Stimulated activated effector memory CD8-positive, alpha-beta T cell treated with anti-CD3 and anti-CD28 coated beads, Interleukin-12 subunit alpha, Interleukin-12 subunit beta, amount 100 ng/mL, for 72 hours (primary cell): ENCODE results near the gene SYPL1.

Experiments
- ATAC-seq: fragments of 150-1000 bp; cut with Tn5 transposase; 2 replicates; pipeline ENCODE4 v1.10.0; 2021
- DNase-seq, 2 donors: peaks; one replicate each; pipeline ENCODE4 v3.0.0; 2021 to 2022; ENCODE audit warnings: low spot score in 2 of 2
- H3K27ac Mint-ChIP-seq: one replicate; pipeline ENCODE4 v1.8.0; 2022; ENCODE audit warnings: mild to moderate bottlenecking, mixed read lengths
- H3K36me3 Mint-ChIP-seq: one replicate; pipeline ENCODE4 v1.8.0; 2022; ENCODE audit warnings: mild to moderate bottlenecking, mixed read lengths
- H3K4me1 Mint-ChIP-seq: one replicate; pipeline ENCODE4 v1.8.0; 2022; ENCODE audit warnings: mixed read lengths
- H3K4me3 Mint-ChIP-seq: one replicate; pipeline ENCODE4 v1.8.0; 2022; ENCODE audit warnings: mild to moderate bottlenecking, mixed read lengths
- H3K9me3 Mint-ChIP-seq: one replicate; pipeline ENCODE4 v1.8.0; 2022; ENCODE audit warnings: mixed read lengths

SYPL1 gene

GRCh38 chr7:106042196-106042611 is 69.9 kb downstream of the SYPL1 start:
- H3K4me3 Mint-ChIP-seq = no peak overlapping the region

GRCh38 chr7:106041140-106041717 is 70.9 kb downstream of the SYPL1 start:
- Mint-ChIP-seq H3K9me3 (no peaks in the 10 kb centered on the region), H3K36me3 (no peaks in the 10 kb centered on the region), H3K27ac (no peak overlapping the region), H3K4me3 (no peak overlapping the region), H3K4me1 (peaks cover 23% of the 10 kb centered on the region)
- ATAC-seq (no peak), DNase-seq (no peak)

More at GRCh38 chr7:106042196-106042611, 69.9 kb downstream of the SYPL1 start:
- Mint-ChIP-seq H3K4me1 (peaks cover 23% of the 10 kb centered on the region), H3K36me3 (no peaks in the 10 kb centered on the region), H3K9me3 (no peaks in the 10 kb centered on the region), H3K27ac (no peak overlapping the region)
- ATAC-seq (no peak), DNase-seq (no peak)
